ENCODE measurements around the gene SLC9B1.

Gene SLC9B1

DNA sequence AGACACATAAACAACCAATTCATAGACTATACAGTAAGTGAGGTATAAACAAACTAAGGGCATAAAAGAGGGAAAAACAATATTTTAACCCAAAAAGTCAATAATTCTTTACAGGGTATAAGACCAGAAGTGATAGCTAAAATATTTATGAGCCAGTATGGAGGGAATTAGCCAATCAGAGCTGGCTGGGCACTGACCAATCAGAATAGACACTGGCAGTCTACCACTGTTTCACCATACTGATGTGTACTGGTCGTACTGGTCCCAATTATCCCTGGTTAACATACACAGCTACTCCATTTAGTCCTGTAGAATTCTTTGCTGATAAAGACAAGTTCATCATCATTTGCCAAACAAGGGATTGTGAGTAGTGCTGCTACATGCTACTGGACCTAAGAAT is 9.8 kb upstream of the SLC9B1 start:
- no peak for TF ChIP-seq EZH2 (IDR thresholded peaks at IDR 0.05; ENCODE audit: borderline replicate concordance, low read length)
- no peak for TF ChIP-seq CTCF (IDR thresholded peaks at IDR 0.05; ENCODE audit: low read length)
- H3K4me2 ChIP-seq (ENCODE audit: low read length) = no peak overlapping the region
- no peaks in the 10 kb centered on the region for H4K20me1 ChIP-seq (ENCODE audit: insufficient read depth, low read length)
- no peaks in the 10 kb centered on the region for H3K79me2 ChIP-seq (ENCODE audit: insufficient read depth, low read length)
- H3K4me3 ChIP-seq (ENCODE audit: low read depth, low read length, poor library complexity, severe bottlenecking) = no peak overlapping the region
- H3K27ac ChIP-seq (ENCODE audit: low read depth, low read length, poor library complexity, severe bottlenecking) = no peak overlapping the region
- H2AFZ ChIP-seq (ENCODE audit: low read length) = no peak overlapping the region
- no peaks in the 10 kb centered on the region for H3K9me2 ChIP-seq (ENCODE audit: low read depth, low read length)
- H3K4me1 ChIP-seq (ENCODE audit: insufficient read depth, low read length, severe bottlenecking) = no peaks in the 10 kb centered on the region
- H3K9ac ChIP-seq (ENCODE audit: low read length) = no peak overlapping the region
- H3K9me3 ChIP-seq (ENCODE audit: low read length) = no peaks in the 10 kb centered on the region
- peaks cover 22% of the 10 kb centered on the region for H3K36me3 ChIP-seq (ENCODE audit: insufficient read depth, low read length)
- 0 out of 2 replicates have a peak, but pooled peaks cover 4% of the 10 kb centered on the region for H3F3A ChIP-seq (ENCODE audit: insufficient read depth, low read length)
- H3K27me3 ChIP-seq (ENCODE audit: insufficient read depth, low read length) = no peaks in the 10 kb centered on the region

- no peak overlapping the region for H3K27ac ChIP-seq (ENCODE audit: low read depth, low read length, poor library complexity, severe bottlenecking)
Observed at GRCh38 chr4:103026868-103027267, 7.4 kb upstream of the SLC9B1 start.

GRCh38 chr4:103024996-103025395 is 5.5 kb upstream of the SLC9B1 start:
- Histone ChIP-seq H3K4me1 (ENCODE audit: insufficient read depth, low read length, severe bottlenecking) (peaks cover 4% of the 10 kb centered on the region), H2AFZ (ENCODE audit: low read length) (no peak overlapping the region), H3K9me3 (ENCODE audit: low read length) (no peaks in the 10 kb centered on the region), H3K27me3 (ENCODE audit: insufficient read depth, low read length) (no peaks in the 10 kb centered on the region), H3K9me2 (ENCODE audit: low read depth, low read length) (no peaks in the 10 kb centered on the region), H3K4me2 (ENCODE audit: low read length) (no peak overlapping the region), H4K20me1 (ENCODE audit: insufficient read depth, low read length) (no peaks in the 10 kb centered on the region), H3K9ac (ENCODE audit: low read length) (no peak overlapping the region), H3K27ac (ENCODE audit: low read depth, low read length, poor library complexity, severe bottlenecking) (no peak overlapping the region), H3K36me3 (ENCODE audit: insufficient read depth, low read length) (peaks cover 15% of the 10 kb centered on the region), H3F3A (ENCODE audit: insufficient read depth, low read length) (no peaks in the 10 kb centered on the region), H3K4me3 (ENCODE audit: low read depth, low read length, poor library complexity, severe bottlenecking) (no peak overlapping the region), H3K79me2 (ENCODE audit: insufficient read depth, low read length) (no peaks in the 10 kb centered on the region)
- TF ChIP-seq EZH2 (IDR thresholded peaks at IDR 0.05; ENCODE audit: borderline replicate concordance, low read length) = no peak
- no peak for TF ChIP-seq CTCF (IDR thresholded peaks at IDR 0.05; ENCODE audit: low read length)

More at GRCh38 chr4:103026868-103027267, 7.4 kb upstream of the SLC9B1 start:
- no peaks in the 10 kb centered on the region for H3K9me2 ChIP-seq (ENCODE audit: low read depth, low read length)
- H4K20me1 ChIP-seq (ENCODE audit: insufficient read depth, low read length) = no peaks in the 10 kb centered on the region
- H3K27me3 ChIP-seq (ENCODE audit: insufficient read depth, low read length) = no peaks in the 10 kb centered on the region
- H3K4me3 ChIP-seq (ENCODE audit: low read depth, low read length, poor library complexity, severe bottlenecking) = no peak overlapping the region
- no peaks in the 10 kb centered on the region for H3K9me3 ChIP-seq (ENCODE audit: low read length)
- H3F3A ChIP-seq (ENCODE audit: insufficient read depth, low read length) = no peaks in the 10 kb centered on the region
- H3K4me1 ChIP-seq (ENCODE audit: insufficient read depth, low read length, severe bottlenecking) = no peaks in the 10 kb centered on the region
- peaks cover 22% of the 10 kb centered on the region for H3K36me3 ChIP-seq (ENCODE audit: insufficient read depth, low read length)
- H3K9ac ChIP-seq (ENCODE audit: low read length) = no peak overlapping the region
- H3K79me2 ChIP-seq (ENCODE audit: insufficient read depth, low read length) = no peaks in the 10 kb centered on the region
- TF ChIP-seq CTCF (IDR thresholded peaks at IDR 0.05; ENCODE audit: low read length) (no peak), EZH2 (IDR thresholded peaks at IDR 0.05; ENCODE audit: borderline replicate concordance, low read length) (no peak)
- no peak overlapping the region for H3K4me2 ChIP-seq (ENCODE audit: low read length)
- no peak overlapping the region for H2AFZ ChIP-seq (ENCODE audit: low read length)

Data from OCI-LY1 (cell line).